ENCODE data around the gene NDST1.

NDST1 gene

GRCh38 chr5:150535611-150536010 is 27.7 kb downstream of the NDST1 start:
- Histone ChIP-seq H3K36me3 (ENCODE audit: control insufficient read depth, low read length) (peaks cover 36% of the 10 kb centered on the region; the same call in 1 of the 2 replicates), H3K4me1 (ENCODE audit: control insufficient read depth, low read length) (no peaks in the 10 kb centered on the region), H3K9me3 (ENCODE audit: control insufficient read depth, insufficient read depth, low read length) (no peaks in the 10 kb centered on the region), H3K27ac (ENCODE audit: low read depth, low read length) (no peak overlapping the region), H3K4me3 (ENCODE audit: low read length) (no peak overlapping the region), H3K79me2 (ENCODE audit: control insufficient read depth, low read length) (no peaks in the 10 kb centered on the region), H3F3A (ENCODE audit: control insufficient read depth, insufficient read depth) (no peaks in the 10 kb centered on the region), H3K27me3 (ENCODE audit: control insufficient read depth, low read length) (no peaks in the 10 kb centered on the region), H3K9me2 (replicated peaks; ENCODE audit: control insufficient read depth, low read length) (no peaks in the 10 kb centered on the region), H3K4me2 (ENCODE audit: low read length) (no peak overlapping the region), H4K20me1 (ENCODE audit: control insufficient read depth, insufficient read depth, low read depth, low read length) (no peaks in the 10 kb centered on the region)
- TF ChIP-seq CTCF (IDR thresholded peaks at IDR 0.05; ENCODE audit: low read depth, low read length, poor library complexity, severe bottlenecking) (no peak), EZH2phosphoT487 (IDR thresholded peaks at IDR 0.05; ENCODE audit: borderline replicate concordance, low read length) (no peak)

- peaks cover 35% of the 10 kb centered on the region; the same call in 1 of the 2 replicates for H3K36me3 ChIP-seq (ENCODE audit: control insufficient read depth, low read length)
- H4K20me1 ChIP-seq (ENCODE audit: control insufficient read depth, insufficient read depth, low read depth, low read length), result no peaks in the 10 kb centered on the region
- TF ChIP-seq CTCF (IDR thresholded peaks at IDR 0.05; ENCODE audit: low read depth, low read length, poor library complexity, severe bottlenecking) (no peak), EZH2phosphoT487 (IDR thresholded peaks at IDR 0.05; ENCODE audit: borderline replicate concordance, low read length) (no peak)
- no peaks in the 10 kb centered on the region for H3K4me1 ChIP-seq (ENCODE audit: control insufficient read depth, low read length)
- H3K4me3 ChIP-seq (ENCODE audit: low read length), result no peak overlapping the region
- no peak overlapping the region for H3K27ac ChIP-seq (ENCODE audit: low read depth, low read length)
- no peak overlapping the region for H3K4me2 ChIP-seq (ENCODE audit: low read length)
- H3K79me2 ChIP-seq (ENCODE audit: control insufficient read depth, low read length), result no peaks in the 10 kb centered on the region
- no peaks in the 10 kb centered on the region for H3K9me3 ChIP-seq (ENCODE audit: control insufficient read depth, insufficient read depth, low read length)
- H3F3A ChIP-seq (ENCODE audit: control insufficient read depth, insufficient read depth), result no peaks in the 10 kb centered on the region
- no peaks in the 10 kb centered on the region for H3K9me2 ChIP-seq (replicated peaks; ENCODE audit: control insufficient read depth, low read length)
- H3K27me3 ChIP-seq (ENCODE audit: control insufficient read depth, low read length), result no peaks in the 10 kb centered on the region
Observed at GRCh38 chr5:150538007-150538917, 30.3 kb downstream of the NDST1 start.

GRCh38 chr5:150539206-150539605 is 31.3 kb downstream of the NDST1 start:
- Histone ChIP-seq H3K9me3 (ENCODE audit: control insufficient read depth, insufficient read depth, low read length) (no peaks in the 10 kb centered on the region), H3K9me2 (replicated peaks; ENCODE audit: control insufficient read depth, low read length) (no peaks in the 10 kb centered on the region), H3K4me3 (ENCODE audit: low read length) (no peak overlapping the region), H3F3A (ENCODE audit: control insufficient read depth, insufficient read depth) (no peaks in the 10 kb centered on the region), H4K20me1 (ENCODE audit: control insufficient read depth, insufficient read depth, low read depth, low read length) (no peaks in the 10 kb centered on the region), H3K27me3 (ENCODE audit: control insufficient read depth, low read length) (no peaks in the 10 kb centered on the region), H3K4me1 (ENCODE audit: control insufficient read depth, low read length) (peaks cover under 1% of the 10 kb centered on the region; the same call in 1 of the 2 replicates), H3K79me2 (ENCODE audit: control insufficient read depth, low read length) (no peaks in the 10 kb centered on the region), H3K27ac (ENCODE audit: low read depth, low read length) (no peak overlapping the region), H3K36me3 (ENCODE audit: control insufficient read depth, low read length) (peaks cover 35% of the 10 kb centered on the region; the same call in 1 of the 2 replicates), H3K4me2 (ENCODE audit: low read length) (no peak overlapping the region)
- no peak for TF ChIP-seq CTCF (IDR thresholded peaks at IDR 0.05; ENCODE audit: low read depth, low read length, poor library complexity, severe bottlenecking)
- TF ChIP-seq EZH2phosphoT487 (IDR thresholded peaks at IDR 0.05; ENCODE audit: borderline replicate concordance, low read length), result no peak
